Caco-2 (cell line): Measurements from ENCODE around the gene GUCD1. TPM values are rescaled to one million over a fixed set of nuclear protein-coding genes. Genes with fewer than 3 reads are reported as not detected.

Experiments
- BruUV-seq: library from RNA; stranded (reverse); fragments of 400-500 nt; replicated peaks from 2 replicates; lab custom pipeline; 2021; lab: Mats Ljungman, UMichigan
- CTCF ChIA-PET: fragments of 300-600 bp; sonication (Branson Sonifier 250); formaldehyde crosslinking; loops from one replicate; lab custom pipeline; 2022; ENCODE audit warnings: antibody characterized with exemption; lab: Charles Lee
- POLR2A ChIA-PET: fragments of 300-600 bp; sonication (Branson Sonifier 250); formaldehyde crosslinking; loops from one replicate; lab custom pipeline; 2022; ENCODE audit warnings: antibody characterized with exemption; lab: Charles Lee
- DNase-seq, 2 experiments: peaks; one replicate each; pipeline versions ENCODE4 v3.0.0 to v3.0.0-alpha.2; 2020 to 2022
- H3K27me3 ChIP-seq: replicated peaks from 2 replicates; pipeline ENCODE4 v1.6.0; 2011; ENCODE audit warnings: low read length; ENCODE audit not compliant: control insufficient read depth, insufficient read depth
- H3K36me3 ChIP-seq: 2 replicates; pipeline ENCODE4 v1.5.1; 2011; ENCODE audit warnings: low read length; ENCODE audit not compliant: control insufficient read depth, insufficient read depth
- H3K4me1 ChIP-seq: fragments of 250-450 bp; sonication (Bioruptor Pico); 2 replicates; pipeline ENCODE4 v1.5.1; 2020; ENCODE audit warnings: mild to moderate bottlenecking
- H3K4me3 ChIP-seq: 2 replicates; pipeline ENCODE4 v1.5.1; 2011; ENCODE audit warnings: low read depth, mild to moderate bottlenecking, control low read depth, low read length
- H3K9me3 ChIP-seq: fragments of 250-450 bp; sonication (Bioruptor Pico); 2 replicates; pipeline ENCODE4 v1.5.1; 2020; ENCODE audit warnings: mild to moderate bottlenecking, moderate library complexity
- H3K27ac Mint-ChIP-seq: one replicate; pipeline ENCODE4 v1.8.0; 2022; ENCODE audit warnings: mixed read lengths; ENCODE audit not compliant: unreplicated experiment
- H3K27me3 Mint-ChIP-seq: one replicate; pipeline ENCODE4 v1.8.0; 2022; ENCODE audit warnings: mixed read lengths; ENCODE audit not compliant: insufficient read depth, unreplicated experiment
- H3K36me3 Mint-ChIP-seq: one replicate; pipeline ENCODE4 v1.8.0; 2022; ENCODE audit warnings: mild to moderate bottlenecking, mixed read lengths; ENCODE audit not compliant: insufficient read depth, unreplicated experiment
- H3K4me1 Mint-ChIP-seq: one replicate; pipeline ENCODE4 v1.8.0; 2022; ENCODE audit warnings: low read depth, mixed read lengths; ENCODE audit not compliant: unreplicated experiment
- H3K4me3 Mint-ChIP-seq: one replicate; pipeline ENCODE4 v1.8.0; 2022; ENCODE audit warnings: mild to moderate bottlenecking, moderate library complexity, mixed read lengths; ENCODE audit not compliant: unreplicated experiment
- H3K9me3 Mint-ChIP-seq: one replicate; pipeline ENCODE4 v1.8.0; 2022; ENCODE audit warnings: mixed read lengths; ENCODE audit not compliant: unreplicated experiment
- CTCF ChIP-seq, 2 experiments: fragments of 200-600 bp in 1 of 2; IDR thresholded peaks; 1 replicate in 1 of 2; 2 replicates in 1 of 2; pipeline versions ENCODE4 v1.5.1 to v1.8.0; 2011 to 2022; ENCODE audit warnings: antibody characterized with exemption in 1 of 2, control low read depth in 1 of 2, inconsistent platforms in 1 of 2, low read depth in 1 of 2, low read length in 1 of 2, mild to moderate bottlenecking in 1 of 2, moderate library complexity in 1 of 2; ENCODE audit not compliant: insufficient read depth in 1 of 2, severe bottlenecking in 1 of 2, unreplicated experiment in 1 of 2
- intact Hi-C: fragments of 100-400 bp; cut with micrococcal nuclease; formaldehyde crosslinking; loops from one replicate; pipeline ENCODE4 v1.10.0; 2022; ENCODE audit not compliant: unreplicated experiment
- total RNA-seq: library from RNA; stranded (reverse); gene quantifications from 2 replicates; pipeline ENCODE4 v1.2.3, GENCODE V29; 2022

Gene GUCD1
- total RNA-seq, 1 experiment from 2014 or later = 127 TPM

GRCh38 chr22:24502541-24502940 is 52.4 kb downstream of the GUCD1 start:
- no peak for DNase-seq
- Mint-ChIP-seq H3K9me3 (no peaks in the 10 kb centered on the region), H3K27ac (peak overlapping the region; percentile 80), H3K27me3 (no peaks in the 10 kb centered on the region), H3K4me3 (no peak overlapping the region), H3K36me3 (peaks cover 8% of the 10 kb centered on the region), H3K4me1 (peaks cover 66% of the 10 kb centered on the region)
- H3K36me3 ChIP-seq = no peaks in the 10 kb centered on the region
- H3K27me3 ChIP-seq = no peaks in the 10 kb centered on the region
- intact Hi-C loops = loop anchor here (2.0 kb wide), 2 partner anchors 64 to 74 kb away; no protein-coding TSS in a partner anchor
- peaks cover 94% of the 10 kb centered on the region for H3K4me1 ChIP-seq
- H3K9me3 ChIP-seq = no peaks in the 10 kb centered on the region
- TF ChIP-seq CTCF (IDR thresholded peaks at IDR 0.05; ENCODE audit: insufficient read depth in 1 of 2, low read depth in 1 of 2, low read length in 1 of 2, severe bottlenecking in 1 of 2, unreplicated experiment in 1 of 2) = no peak
- CTCF ChIA-PET = interaction anchor here (1.0 to 1.1 kb wide), 2 partner anchors 19 to 81 kb away, joined by 3 read pairs; no protein-coding TSS in a partner anchor
- POLR2A ChIA-PET = no interaction called here
- no TSS peak for BruUV-seq
- no peak overlapping the region for H3K4me3 ChIP-seq

GRCh38 chr22:24502034-24502433 is 52.9 kb downstream of the GUCD1 start:
- Mint-ChIP-seq H3K4me1 (peaks cover 67% of the 10 kb centered on the region), H3K9me3 (no peaks in the 10 kb centered on the region), H3K27ac (peak overlapping the region; percentile 80), H3K4me3 (no peak overlapping the region), H3K27me3 (no peaks in the 10 kb centered on the region), H3K36me3 (peaks cover 8% of the 10 kb centered on the region)
- no peaks in the 10 kb centered on the region for H3K27me3 ChIP-seq
- intact Hi-C loops = loop anchor here (2.0 kb wide), 2 partner anchors 63 to 73 kb away; no protein-coding TSS in a partner anchor
- no peak for TF ChIP-seq CTCF (IDR thresholded peaks at IDR 0.05; ENCODE audit: insufficient read depth in 1 of 2, low read depth in 1 of 2, low read length in 1 of 2, severe bottlenecking in 1 of 2, unreplicated experiment in 1 of 2)
- no peak overlapping the region for H3K4me3 ChIP-seq
- ChIA-PET CTCF (interaction anchor here (1.0 to 2.1 kb wide), 3 partner anchors 20 to 80 kb away, joined by 3 to 10 read pairs (median 3); no protein-coding TSS in a partner anchor), POLR2A (no interaction called here)
- no TSS peak for BruUV-seq
- H3K4me1 ChIP-seq = peaks cover 88% of the 10 kb centered on the region
- no peak for DNase-seq
- no peaks in the 10 kb centered on the region for H3K36me3 ChIP-seq
- H3K9me3 ChIP-seq = no peaks in the 10 kb centered on the region

- CTCF ChIA-PET = interaction anchor here (1.0 to 2.1 kb wide), 2 partner anchors 20 to 80 kb away, joined by 3 to 10 read pairs; no protein-coding TSS in a partner anchor
- Mint-ChIP-seq H3K4me1 (peaks cover 67% of the 10 kb centered on the region), H3K4me3 (peak overlapping the region; percentile 19), H3K27me3 (no peaks in the 10 kb centered on the region), H3K36me3 (peaks cover 8% of the 10 kb centered on the region), H3K27ac (peak overlapping the region; percentile 30), H3K9me3 (no peaks in the 10 kb centered on the region)
- H3K9me3 ChIP-seq = no peaks in the 10 kb centered on the region
- TF ChIP-seq CTCF (IDR thresholded peaks at IDR 0.05; ENCODE audit: insufficient read depth in 1 of 2, low read depth in 1 of 2, low read length in 1 of 2, severe bottlenecking in 1 of 2, unreplicated experiment in 1 of 2) = no peak
- no peaks in the 10 kb centered on the region for H3K27me3 ChIP-seq
- POLR2A ChIA-PET = no interaction called here
- no TSS peak for BruUV-seq
- H3K36me3 ChIP-seq = no peaks in the 10 kb centered on the region
- intact Hi-C loops = loop anchor here (2.0 kb wide), 3 partner anchors 23 to 73 kb away; no protein-coding TSS in a partner anchor
- H3K4me3 ChIP-seq = no peak overlapping the region
- peak; percentile 74 to 86 for DNase-seq
- H3K4me1 ChIP-seq = peaks cover 86% of the 10 kb centered on the region
These were observed 53.5 kb downstream of the GUCD1 start for GRCh38 chr22:24501301-24502005.
